Activated CD8-positive, alpha-beta memory T cell treated with anti-CD3 and anti-CD28 coated beads, Interleukin-2, amount 50 U/mL, for 24 hours (primary cell): ENCODE data around the gene SMC2.

ENCODE experiments used
- DNase-seq: peaks from one replicate; pipeline ENCODE4 v3.0.0-alpha.2; 2020; ENCODE audit errors: extremely low read depth

SMC2 gene

GRCh38 chr9:104093647-104094533 lies at the start of gene SMC2:
TSS of gene SMC2 (plus strand) at chr9:104094309. CDS start at chr9:104095385, 1,076 bp downstream.
- peak; percentile 81 for DNase-seq

- DNase-seq = no peak
These were observed 25.6 kb upstream of the SMC2 start for GRCh38 chr9:104068546-104068945.

- no peak for DNase-seq
These were observed 24.8 kb upstream of the SMC2 start for GRCh38 chr9:104069288-104069687.

- no peak for DNase-seq
These were observed 22.5 kb upstream of the SMC2 start for GRCh38 chr9:104071589-104071988.

GRCh38 chr9:104073098-104073769 lies 20.9 kb upstream of the SMC2 start:
- DNase-seq = no peak

- no peak for DNase-seq
These were observed 20.4 kb upstream of the SMC2 start for GRCh38 chr9:104073770-104074133.

GRCh38 chr9:104074876-104075275 lies 19.2 kb upstream of the SMC2 start:
- no peak for DNase-seq

- DNase-seq = no peak
These were observed 18.0 kb upstream of the SMC2 start for GRCh38 chr9:104075801-104076753.

GRCh38 chr9:104078596-104078995 lies 15.5 kb upstream of the SMC2 start:
- no peak for DNase-seq

GRCh38 chr9:104080983-104081382 lies 13.1 kb upstream of the SMC2 start:
- DNase-seq = no peak

- no peak for DNase-seq
These were observed 11.9 kb upstream of the SMC2 start for GRCh38 chr9:104082168-104082567.

- no peak for DNase-seq
These were observed 8.6 kb upstream of the SMC2 start for GRCh38 chr9:104085525-104085924.

GRCh38 chr9:104087894-104088293 lies 6.2 kb upstream of the SMC2 start:
- DNase-seq = no peak

- no peak for DNase-seq
These were observed 5.7 kb upstream of the SMC2 start for GRCh38 chr9:104088416-104088815.

GRCh38 chr9:104090578-104090977 lies 3.5 kb upstream of the SMC2 start:
- DNase-seq = no peak

GRCh38 chr9:104091116-104091515 lies 3.0 kb upstream of the SMC2 start:
- no peak for DNase-seq

GRCh38 chr9:104091708-104092107 lies 2.4 kb upstream of the SMC2 start:
- DNase-seq = no peak

GRCh38 chr9:104092192-104092591 lies 1.9 kb upstream of the SMC2 start:
- no peak for DNase-seq

GRCh38 chr9:104092875-104093600 lies 1.1 kb upstream of the SMC2 start:
- DNase-seq = no peak

GRCh38 chr9:104094534-104095015 lies 466 bp downstream of the SMC2 start:
- no peak for DNase-seq

- no peak for DNase-seq
These were observed 5.5 kb downstream of the SMC2 start for GRCh38 chr9:104099630-104100029.
